IPS-18c (cell line): ENCODE measurements around the gene PGM2.

Experiments used
- H3K4me3 ChIP-seq: 2 replicates; pipeline ENCODE4 v1.7.0; 2013; ENCODE audit warnings: low read depth, mild to moderate bottlenecking, low read length, moderate library complexity; ENCODE audit not compliant: insufficient read depth
- H3K9me3 ChIP-seq: one replicate; pipeline ENCODE4 v1.6.1; 2013; ENCODE audit warnings: mild to moderate bottlenecking, low read length, moderate library complexity; ENCODE audit not compliant: control insufficient read depth, insufficient read depth

Gene PGM2

GRCh38 chr4:37908488-37909331 is 82.2 kb downstream of the PGM2 start:
- Histone ChIP-seq H3K9me3 (no peaks in the 10 kb centered on the region), H3K4me3 (no peak overlapping the region)

- no peaks in the 10 kb centered on the region for H3K9me3 ChIP-seq
- no peak overlapping the region for H3K4me3 ChIP-seq
Observed at GRCh38 chr4:37909332-37910090, 83.0 kb downstream of the PGM2 start.

- no peaks in the 10 kb centered on the region for H3K9me3 ChIP-seq
- no peak overlapping the region for H3K4me3 ChIP-seq
Observed at GRCh38 chr4:37910091-37910486, 83.6 kb downstream of the PGM2 start.
